ENCODE results near the gene CYP8B1. TPM values are rescaled to one million over a fixed set of nuclear protein-coding genes. Genes with fewer than 3 reads are reported as not detected.

Gene CYP8B1
- total RNA-seq, 1 experiment from 2014 or later: 0.12 TPM

GRCh38 chr3:42855219-42855546, 20.5 kb downstream of the CYP8B1 start:
- DNase-seq (ENCODE audit: low read depth, low spot score): no peak
- H3K9ac ChIP-seq (ENCODE audit: low read length): no peak overlapping the region
- no TSS peak for BruUV-seq (replicated peaks)
- H3K79me2 ChIP-seq (ENCODE audit: insufficient read depth, low read length): no peaks in the 10 kb centered on the region
- no peak for TF ChIP-seq ZNF274 (IDR thresholded peaks at IDR 0.05; ENCODE audit: low read depth, low read length)
- TF ChIP-seq EZH2phosphoT487 (IDR thresholded peaks at IDR 0.05; ENCODE audit: borderline replicate concordance): no peak
- TF ChIP-seq SP1 (IDR thresholded peaks at IDR 0.05; ENCODE audit: low read depth): no peak
- TF ChIP-seq CBX3 (IDR thresholded peaks at IDR 0.05; ENCODE audit: low read depth): no peak
- no peak for TF ChIP-seq SIN3A (IDR thresholded peaks at IDR 0.05; ENCODE audit: low read depth)
- TF ChIP-seq, protein P1, sequence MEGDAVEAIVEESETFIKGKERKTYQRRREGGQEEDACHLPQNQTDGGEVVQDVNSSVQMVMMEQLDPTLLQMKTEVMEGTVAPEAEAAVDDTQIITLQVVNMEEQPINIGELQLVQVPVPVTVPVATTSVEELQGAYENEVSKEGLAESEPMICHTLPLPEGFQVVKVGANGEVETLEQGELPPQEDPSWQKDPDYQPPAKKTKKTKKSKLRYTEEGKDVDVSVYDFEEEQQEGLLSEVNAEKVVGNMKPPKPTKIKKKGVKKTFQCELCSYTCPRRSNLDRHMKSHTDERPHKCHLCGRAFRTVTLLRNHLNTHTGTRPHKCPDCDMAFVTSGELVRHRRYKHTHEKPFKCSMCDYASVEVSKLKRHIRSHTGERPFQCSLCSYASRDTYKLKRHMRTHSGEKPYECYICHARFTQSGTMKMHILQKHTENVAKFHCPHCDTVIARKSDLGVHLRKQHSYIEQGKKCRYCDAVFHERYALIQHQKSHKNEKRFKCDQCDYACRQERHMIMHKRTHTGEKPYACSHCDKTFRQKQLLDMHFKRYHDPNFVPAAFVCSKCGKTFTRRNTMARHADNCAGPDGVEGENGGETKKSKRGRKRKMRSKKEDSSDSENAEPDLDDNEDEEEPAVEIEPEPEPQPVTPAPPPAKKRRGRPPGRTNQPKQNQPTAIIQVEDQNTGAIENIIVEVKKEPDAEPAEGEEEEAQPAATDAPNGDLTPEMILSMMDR (IDR thresholded peaks at IDR 0.05 in 2 of 3, conservative IDR thresholded peaks at IDR 0.05 in 1 of 3; ENCODE audit: borderline replicate concordance in 1 of 3, insufficient read depth in 1 of 3, low read depth in 2 of 3, low read length in 2 of 3): no peak
- TF ChIP-seq, protein P2, sequence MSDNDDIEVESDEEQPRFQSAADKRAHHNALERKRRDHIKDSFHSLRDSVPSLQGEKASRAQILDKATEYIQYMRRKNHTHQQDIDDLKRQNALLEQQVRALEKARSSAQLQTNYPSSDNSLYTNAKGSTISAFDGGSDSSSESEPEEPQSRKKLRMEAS (IDR thresholded peaks at IDR 0.05): no peak
- no peak for TF ChIP-seq FOSL1 (IDR thresholded peaks at IDR 0.05; ENCODE audit: low read depth)
- no peak for TF ChIP-seq POLR2AphosphoS5 (IDR thresholded peaks at IDR 0.05; ENCODE audit: low read depth, low read length)
- TF ChIP-seq CEBPB (IDR thresholded peaks at IDR 0.05; ENCODE audit: low read depth): no peak
- TF ChIP-seq ZFX (IDR thresholded peaks at IDR 0.05): no peak
- TF ChIP-seq RAD21 (IDR thresholded peaks at IDR 0.05; ENCODE audit: low read depth): no peak
- TF ChIP-seq TCF7L2 (IDR thresholded peaks at IDR 0.05; ENCODE audit: borderline replicate concordance, extremely low read depth, insufficient read depth, insufficient read length): no peak
- TF ChIP-seq ATF3 (IDR thresholded peaks at IDR 0.05): no peak
- no peak for TF ChIP-seq JUND (IDR thresholded peaks at IDR 0.05)
- TF ChIP-seq YY1 (IDR thresholded peaks at IDR 0.05; ENCODE audit: extremely low read depth, insufficient replicate concordance, low read depth, low read length): no peak
- no peak for TF ChIP-seq EZH2 (IDR thresholded peaks at IDR 0.05)
- no peak for TF ChIP-seq REST (IDR thresholded peaks at IDR 0.05; ENCODE audit: low read depth)
- TF ChIP-seq ELF1 (IDR thresholded peaks at IDR 0.05; ENCODE audit: borderline replicate concordance, low read depth): no peak
- no peak overlapping the region for H2AFZ ChIP-seq (ENCODE audit: low read depth, low read length, poor library complexity, severe bottlenecking)
- H3K9me3 ChIP-seq (ENCODE audit: control insufficient read depth in 1 of 2, insufficient read depth in 1 of 2, low read depth in 1 of 2, low read length in 2 of 2): no peaks in the 10 kb centered on the region
- RAD21 ChIA-PET (ENCODE audit: low non-redundant PET in 1 of 2, low total read pairs in 2 of 2, uncharacterized antibody in 2 of 2, unreplicated experiment in 2 of 2): no interaction called here
- H3K27me3 ChIP-seq (ENCODE audit: insufficient read depth, low read length): no peaks in the 10 kb centered on the region
- no peak overlapping the region for H3K4me3 ChIP-seq (replicated peaks in 1 of 2; ENCODE audit: low read depth in 1 of 2, low read length in 2 of 2)
- H3K4me1 ChIP-seq (ENCODE audit: control insufficient read depth in 1 of 2, insufficient read depth in 2 of 2, low read length in 2 of 2): no peaks in the 10 kb centered on the region; a peak in 1 of 4 replicates
- H3K27ac ChIP-seq (ENCODE audit: low read depth, low read length): no peak overlapping the region
- no peaks in the 10 kb centered on the region for H3K36me3 ChIP-seq (ENCODE audit: control insufficient read depth in 1 of 2, insufficient read depth in 2 of 2, low read length in 2 of 2)
- no peaks in the 10 kb centered on the region for H4K20me1 ChIP-seq (ENCODE audit: insufficient read depth)
- no peaks in the 10 kb centered on the region for H3K9me2 ChIP-seq (ENCODE audit: insufficient read depth)
- POLR2A ChIA-PET: no interaction called here
- intact Hi-C loops (cut with micrococcal nuclease): no loop called here
- CTCF ChIA-PET: no interaction called here
- H3K4me2 ChIP-seq (ENCODE audit: low read length): no peak overlapping the region
- no peak for ATAC-seq

Data from HCT116 (cell line).